DOHH2 (cell line): ENCODE results near the gene ITGA4.

Source experiments
- CTCF ChIP-seq: fragments of 200-600 bp; sonication (generic); IDR thresholded peaks from one replicate; pipeline ENCODE4 v1.5.1; 2014; ENCODE audit warnings: antibody characterized with exemption, mild to moderate bottlenecking, low read depth, low read length; ENCODE audit not compliant: poor library complexity, severe bottlenecking
- EZH2phosphoT487 ChIP-seq: fragments of 200-600 bp; sonication (generic); IDR thresholded peaks from 2 replicates; pipeline ENCODE4 v1.6.1; 2017; ENCODE audit warnings: borderline replicate concordance, mild to moderate bottlenecking, antibody characterized with exemption, low read length, moderate library complexity, mixed read lengths

- TF ChIP-seq CTCF = no peak
- TF ChIP-seq EZH2phosphoT487 = no peak
Measured at GRCh38 chr2:181461056-181461997, 4.1 kb downstream of the ITGA4 start.
